Ectodermal cell (in vitro differentiated cells): ENCODE measurements around the gene ZC3H8.

Experiments used
- H3K27ac ChIP-seq: 2 replicates; pipeline ENCODE4 v1.7.0; 2013; ENCODE audit warnings: mild to moderate bottlenecking, low read depth, low read length; ENCODE audit not compliant: insufficient read depth, poor library complexity, severe bottlenecking
- H3K27me3 ChIP-seq: 2 replicates; pipeline ENCODE4 v1.7.0; 2013; ENCODE audit warnings: mild to moderate bottlenecking, low read length; ENCODE audit not compliant: insufficient read depth, control insufficient read depth, poor library complexity, severe bottlenecking
- H3K36me3 ChIP-seq: one replicate; pipeline ENCODE4 v1.7.0; 2013; ENCODE audit warnings: low read length; ENCODE audit not compliant: control insufficient read depth, insufficient read depth
- H3K4me1 ChIP-seq: one replicate; pipeline ENCODE4 v1.7.0; 2013; ENCODE audit warnings: low read length; ENCODE audit not compliant: control insufficient read depth, insufficient read depth
- H3K4me3 ChIP-seq: 2 replicates; pipeline ENCODE4 v1.7.0; 2013; ENCODE audit warnings: low read depth, low read length, control low read depth; ENCODE audit not compliant: insufficient read depth
- H3K9me3 ChIP-seq: 2 replicates; pipeline ENCODE4 v1.7.0; 2013; ENCODE audit warnings: mild to moderate bottlenecking, low read length, moderate library complexity; ENCODE audit not compliant: control insufficient read depth
- WGBS, 2 experiments: methylation state at CpG; one replicate each; pipeline ENCODE4 v1.1.7; 2013; ENCODE audit warnings: missing lambda C conversion rate in 2 of 2; 5-methylcytosine and 5-hydroxymethylcytosine counted together

The ZC3H8 gene

GRCh38 chr2:112166806-112167499 is 87.9 kb downstream of the ZC3H8 start:
- 84 to 88% methylated on average over 14 of the region's 14 CpGs for WGBS, 2 experiments

GRCh38 chr2:112165296-112165695 is 89.5 kb downstream of the ZC3H8 start:
- no peak overlapping the region for H3K4me3 ChIP-seq
- 92 to 95% methylated on average over 4 of the region's 4 CpGs for WGBS, 2 experiments
- H3K36me3 ChIP-seq: no peaks in the 10 kb centered on the region
- no peaks in the 10 kb centered on the region for H3K4me1 ChIP-seq
- H3K9me3 ChIP-seq: no peaks in the 10 kb centered on the region
- no peak overlapping the region for H3K27ac ChIP-seq
- H3K27me3 ChIP-seq: no peaks in the 10 kb centered on the region

More at GRCh38 chr2:112166806-112167499, 87.9 kb downstream of the ZC3H8 start:
- Histone ChIP-seq H3K27ac (no peak overlapping the region), H3K9me3 (no peaks in the 10 kb centered on the region), H3K4me3 (no peak overlapping the region), H3K36me3 (no peaks in the 10 kb centered on the region), H3K27me3 (no peaks in the 10 kb centered on the region), H3K4me1 (no peaks in the 10 kb centered on the region)

GRCh38 chr2:112164876-112165275 is 90.0 kb downstream of the ZC3H8 start:
- Histone ChIP-seq H3K27ac (no peak overlapping the region), H3K4me1 (no peaks in the 10 kb centered on the region), H3K27me3 (no peaks in the 10 kb centered on the region), H3K36me3 (no peaks in the 10 kb centered on the region), H3K9me3 (no peaks in the 10 kb centered on the region), H3K4me3 (no peak overlapping the region)
- 92 to 96% methylated on average over 11 of the region's 11 CpGs for WGBS, 2 experiments

- Histone ChIP-seq H3K27ac (no peak overlapping the region), H3K27me3 (no peaks in the 10 kb centered on the region), H3K36me3 (no peaks in the 10 kb centered on the region), H3K4me1 (no peaks in the 10 kb centered on the region), H3K4me3 (no peak overlapping the region), H3K9me3 (no peaks in the 10 kb centered on the region)
- WGBS, 2 experiments: 74 to 75% methylated on average over 9 of the region's 9 CpGs
These were observed 91.3 kb downstream of the ZC3H8 start for GRCh38 chr2:112163541-112163981.

GRCh38 chr2:112162956-112163355 is 91.9 kb downstream of the ZC3H8 start:
- 94 to 95% methylated on average over 11 of the region's 11 CpGs for WGBS, 2 experiments
- H3K4me3 ChIP-seq: no peak overlapping the region
- H3K27ac ChIP-seq: no peak overlapping the region

GRCh38 chr2:112162341-112162740 is 92.5 kb downstream of the ZC3H8 start:
- 91 to 92% methylated on average over 6 of the region's 6 CpGs for WGBS, 2 experiments
- no peak overlapping the region for H3K4me3 ChIP-seq
- no peak overlapping the region for H3K27ac ChIP-seq
- no peaks in the 10 kb centered on the region for H3K4me1 ChIP-seq
- no peaks in the 10 kb centered on the region for H3K9me3 ChIP-seq
- no peaks in the 10 kb centered on the region for H3K27me3 ChIP-seq
- no peaks in the 10 kb centered on the region for H3K36me3 ChIP-seq

More at GRCh38 chr2:112162956-112163355, 91.9 kb downstream of the ZC3H8 start:
- H3K27me3 ChIP-seq: no peaks in the 10 kb centered on the region
- no peaks in the 10 kb centered on the region for H3K36me3 ChIP-seq
- H3K9me3 ChIP-seq: no peaks in the 10 kb centered on the region
- H3K4me1 ChIP-seq: no peaks in the 10 kb centered on the region
